Stomach smooth muscle (tissue), 2 donors: ENCODE results near the gene HDAC5.
"Not testable (repeated sequence)": the region's sequence is repeated elsewhere in the genome, so short reads cannot be mapped to it uniquely, and the experiment has no call there.

Experiments used
- H3K27ac ChIP-seq: one replicate; pipeline ENCODE4 v1.7.0; 2013; ENCODE audit warnings: mild to moderate bottlenecking, low read length, inconsistent platforms
- H3K27me3 ChIP-seq, 2 donors: one replicate each; pipeline ENCODE4 v1.7.0; 2013; ENCODE audit warnings: low read length in 2 of 2; ENCODE audit not compliant: insufficient read depth in 2 of 2, control insufficient read depth in 1 of 2
- H3K36me3 ChIP-seq, 2 donors: one replicate each; pipeline ENCODE4 v1.7.0; 2013; ENCODE audit warnings: low read length in 2 of 2; ENCODE audit not compliant: control insufficient read depth in 2 of 2, insufficient read depth in 2 of 2
- H3K4me1 ChIP-seq: one replicate; pipeline ENCODE4 v1.7.0; 2013; ENCODE audit warnings: low read length; ENCODE audit not compliant: control insufficient read depth, insufficient read depth
- H3K4me3 ChIP-seq, 2 donors: one replicate each; pipeline ENCODE4 v1.7.0; 2013; ENCODE audit warnings: low read length in 2 of 2
- H3K9ac ChIP-seq, 2 donors: one replicate each; pipeline ENCODE4 v1.7.0; 2013; ENCODE audit warnings: low read length in 2 of 2, mild to moderate bottlenecking in 1 of 2
- H3K9me3 ChIP-seq, 2 donors: one replicate each; pipeline ENCODE4 v1.7.0; 2013; ENCODE audit warnings: low read length in 2 of 2; ENCODE audit not compliant: control insufficient read depth in 2 of 2
- donor health status: healthy.
- donor health status: Pancreatic carcinoma.

The HDAC5 gene

GRCh38 chr17:44149066-44149465 lies 25.6 kb upstream of the HDAC5 start:
- H3K36me3 ChIP-seq, H3K27me3 ChIP-seq, H3K9ac ChIP-seq, H3K4me1 ChIP-seq, H3K9me3 ChIP-seq, H3K27ac ChIP-seq, H3K4me3 ChIP-seq: not testable (repeated sequence)

DNA sequence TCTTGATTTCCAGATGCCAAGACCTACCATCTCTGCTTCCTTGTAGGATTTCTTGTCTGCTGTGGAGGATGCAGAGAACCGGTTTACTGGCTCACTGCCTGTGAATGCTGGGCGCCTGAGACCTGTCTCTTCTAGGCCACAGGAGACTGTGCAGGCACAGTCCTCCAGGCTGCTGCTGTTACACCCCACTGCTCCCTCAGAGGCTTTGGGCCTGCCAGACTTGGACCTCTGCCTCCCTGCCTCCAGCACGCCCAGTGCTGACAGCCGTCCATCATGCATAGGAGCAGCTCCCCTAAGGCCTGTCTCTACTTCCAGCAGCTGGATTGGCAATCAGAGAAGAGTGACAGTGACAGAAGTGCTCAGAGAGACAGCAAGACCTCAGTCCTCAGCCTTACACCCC lies 24.4 kb upstream of the HDAC5 start:
- Histone ChIP-seq H3K27ac (no peak overlapping the region), H3K9ac (no peak overlapping the region)

DNA sequence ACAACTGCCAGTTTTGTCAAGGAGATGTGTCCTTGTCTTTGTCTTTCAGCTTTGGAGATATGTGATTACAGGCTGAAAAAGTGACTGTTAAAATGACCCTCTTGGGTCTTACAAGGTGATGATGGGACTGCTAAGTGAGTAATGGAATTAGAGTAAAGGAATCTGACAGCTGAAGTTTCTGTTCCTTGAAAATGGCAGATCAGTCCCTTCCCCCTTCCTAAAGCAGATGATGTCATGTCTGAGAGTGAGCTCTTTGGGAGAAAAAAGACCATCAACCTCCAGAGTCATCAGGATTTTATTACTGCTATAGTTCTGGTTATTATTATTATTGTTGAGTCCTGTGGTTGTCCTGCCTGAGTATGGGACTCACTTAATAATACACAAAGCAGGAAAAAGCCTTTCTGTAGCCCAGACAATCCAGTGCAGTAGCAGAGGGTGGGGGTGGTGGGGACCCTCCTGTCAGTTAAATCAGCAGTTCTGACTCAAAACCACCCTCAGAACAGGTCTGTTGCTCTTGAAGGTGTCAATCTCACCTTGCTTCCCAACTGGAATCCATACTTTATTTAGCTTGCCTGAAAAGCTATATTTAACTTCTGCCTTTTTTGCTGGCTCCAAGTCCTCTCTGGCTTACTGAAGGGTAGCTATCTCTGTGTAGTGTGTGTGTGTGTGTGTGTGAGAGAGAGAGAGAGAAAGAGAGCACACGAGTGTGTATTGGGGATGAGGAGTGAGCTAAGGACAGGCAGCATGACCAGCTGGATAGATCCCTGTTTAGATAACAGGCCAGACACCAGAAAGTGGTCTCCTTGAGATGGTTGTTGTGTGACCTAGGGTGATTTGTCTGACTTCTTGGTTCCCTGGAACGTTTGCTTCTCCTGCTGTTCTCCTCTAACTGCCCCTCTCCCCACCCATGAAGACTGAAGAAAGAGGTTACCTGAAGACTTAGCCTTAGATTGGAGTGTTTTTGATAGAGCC lies 23.2 kb upstream of the HDAC5 start:
- H3K4me1 ChIP-seq: peaks cover 9% of the 10 kb centered on the region
- no peaks in the 10 kb centered on the region for H3K36me3 ChIP-seq
- no peak overlapping the region for H3K9ac ChIP-seq
- no peak overlapping the region for H3K4me3 ChIP-seq
- no peaks in the 10 kb centered on the region for H3K9me3 ChIP-seq
- no peaks in the 10 kb centered on the region for H3K27me3 ChIP-seq
- H3K27ac ChIP-seq: no peak overlapping the region

More for the DNA sequence above, 24.4 kb upstream of the HDAC5 start:
- Histone ChIP-seq H3K4me1 (no peaks in the 10 kb centered on the region), H3K27me3 (no peaks in the 10 kb centered on the region), H3K4me3 (no peak overlapping the region), H3K9me3 (no peaks in the 10 kb centered on the region), H3K36me3 (no peaks in the 10 kb centered on the region)

DNA sequence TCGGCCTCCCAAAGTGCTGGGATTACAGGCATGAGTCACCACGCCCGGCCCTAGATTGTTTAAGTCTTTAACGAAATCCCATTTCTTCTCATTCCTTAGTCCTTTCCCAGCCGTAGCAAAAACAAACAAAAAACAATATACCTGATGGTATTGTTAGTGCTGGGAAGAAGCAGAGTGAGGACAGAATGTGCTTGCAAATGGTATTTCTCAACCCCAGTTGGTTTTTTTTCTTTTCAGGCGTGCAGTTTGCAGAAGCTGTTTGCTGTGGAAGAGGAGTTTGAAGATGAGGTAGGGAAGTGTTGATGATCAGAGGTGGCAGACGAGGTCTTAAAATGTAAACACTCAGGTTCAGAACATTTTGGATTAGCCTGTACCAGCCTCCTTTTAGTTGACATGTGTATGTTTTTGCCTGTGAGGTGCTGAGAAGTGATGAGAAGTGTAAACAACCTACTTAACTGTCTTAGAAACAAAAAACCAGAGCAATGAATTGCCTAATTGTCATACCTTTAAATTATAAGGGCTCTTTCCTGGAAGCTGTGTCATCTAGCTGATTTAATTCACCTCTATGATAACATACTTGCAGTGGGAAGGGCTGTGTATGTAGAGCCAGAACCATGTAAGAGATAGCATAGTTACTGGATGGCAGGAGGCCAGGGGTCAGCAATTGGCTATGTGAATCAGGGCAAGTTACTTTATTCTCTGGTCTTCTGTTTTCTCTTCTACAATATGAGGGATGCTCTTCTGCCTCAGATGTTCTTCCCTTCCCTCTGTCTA lies 21.7 kb upstream of the HDAC5 start:
- H3K27me3 ChIP-seq: no peaks in the 10 kb centered on the region
- no peak overlapping the region for H3K9ac ChIP-seq
- no peaks in the 10 kb centered on the region for H3K36me3 ChIP-seq
- no peaks in the 10 kb centered on the region for H3K9me3 ChIP-seq
- no peak overlapping the region for H3K4me3 ChIP-seq
- H3K27ac ChIP-seq: no peak overlapping the region
- H3K4me1 ChIP-seq: peaks cover 9% of the 10 kb centered on the region

DNA sequence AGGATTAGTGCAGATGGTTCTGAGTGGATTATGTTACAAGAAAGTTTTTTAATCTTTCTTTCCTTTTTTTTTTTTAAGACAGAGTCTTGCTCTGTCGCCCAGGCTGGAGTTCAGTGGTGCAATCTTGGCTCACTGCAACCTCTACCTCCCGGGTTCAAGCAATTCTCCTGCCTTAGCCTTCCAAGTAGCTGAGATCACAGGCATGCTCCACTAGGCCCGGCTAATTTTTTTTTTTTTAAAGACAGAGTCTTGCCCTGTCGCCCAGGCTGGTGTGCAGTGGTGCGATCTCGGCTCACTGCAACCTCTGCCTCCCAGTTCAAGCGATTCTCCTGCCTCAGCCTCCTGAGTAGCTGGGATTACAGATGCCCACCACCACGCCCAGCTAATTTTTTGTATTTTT lies 20.5 kb upstream of the HDAC5 start:
- not testable (repeated sequence) for H3K27me3 ChIP-seq, H3K27ac ChIP-seq, H3K9ac ChIP-seq, H3K9me3 ChIP-seq, H3K4me3 ChIP-seq, H3K4me1 ChIP-seq, H3K36me3 ChIP-seq

DNA sequence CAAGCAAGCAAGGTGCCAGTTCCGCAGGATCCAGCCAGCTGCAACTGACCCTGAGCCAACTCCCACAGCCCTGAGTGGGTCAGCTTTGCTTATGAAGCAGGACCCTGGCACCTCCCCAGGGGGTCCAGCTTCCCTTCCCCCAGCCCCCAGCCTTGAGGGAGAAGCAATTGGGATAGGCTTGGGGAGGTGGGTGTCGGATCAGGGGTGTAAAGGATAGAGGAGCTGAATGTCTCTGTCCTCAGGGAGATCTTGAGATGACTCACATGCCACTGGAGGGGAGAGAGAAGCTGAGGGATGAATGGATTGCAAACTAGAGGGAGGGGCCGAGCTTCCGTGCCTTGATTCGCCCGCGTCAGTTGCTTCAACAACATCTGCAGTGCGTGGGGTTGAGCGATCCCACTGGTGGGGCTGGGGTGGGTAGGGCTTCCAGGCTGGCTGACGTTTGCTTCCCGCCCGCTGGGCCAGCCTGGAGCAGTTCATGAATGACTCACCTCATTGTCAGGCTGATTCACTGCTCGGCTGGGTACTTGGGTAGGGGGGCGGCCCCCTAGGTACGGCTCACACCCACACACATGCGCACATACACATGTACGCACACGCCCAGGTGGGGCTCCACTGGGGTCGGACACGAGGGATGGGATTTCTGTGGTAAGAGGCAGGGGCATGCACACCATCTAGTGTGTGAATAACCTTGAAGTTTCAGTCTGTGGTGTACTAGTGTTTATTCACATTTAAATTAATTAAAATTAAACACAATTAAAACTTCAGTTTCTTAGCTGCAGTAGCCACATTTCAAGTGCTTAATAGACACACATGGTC lies 14.7 kb upstream of the HDAC5 start:
- Histone ChIP-seq H3K27me3 (peaks cover 0 to 11% of the 10 kb centered on the region in 2 donors), H3K4me1 (peaks cover 17% of the 10 kb centered on the region), H3K27ac (no peak overlapping the region), H3K4me3 (peak overlapping the region in 1 of 2 donors; percentile 29), H3K36me3 (no peaks in the 10 kb centered on the region), H3K9me3 (no peaks in the 10 kb centered on the region), H3K9ac (peak overlapping the region in 1 of 2 donors; percentile 42)

GRCh38 chr17:44134752-44135568 lies 11.5 kb upstream of the HDAC5 start:
- Histone ChIP-seq H3K27me3 (peaks cover 0 to 11% of the 10 kb centered on the region in 2 donors), H3K4me3 (no peak overlapping the region), H3K27ac (no peak overlapping the region), H3K4me1 (peaks cover 8% of the 10 kb centered on the region), H3K9ac (no peak overlapping the region), H3K9me3 (no peaks in the 10 kb centered on the region), H3K36me3 (no peaks in the 10 kb centered on the region)

GRCh38 chr17:44133918-44134476 lies 10.6 kb upstream of the HDAC5 start:
- Histone ChIP-seq H3K36me3 (no peaks in the 10 kb centered on the region), H3K27me3 (peaks cover 0 to 11% of the 10 kb centered on the region in 2 donors), H3K4me1 (peaks cover 8% of the 10 kb centered on the region), H3K27ac (no peak overlapping the region), H3K9ac (no peak overlapping the region), H3K4me3 (no peak overlapping the region), H3K9me3 (no peaks in the 10 kb centered on the region)

GRCh38 chr17:44132275-44132821 lies 8.9 kb upstream of the HDAC5 start:
- H3K27me3 ChIP-seq: peaks cover 0 to 2% of the 10 kb centered on the region in 2 donors
- no peak overlapping the region for H3K27ac ChIP-seq
- no peaks in the 10 kb centered on the region for H3K9me3 ChIP-seq
- no peaks in the 10 kb centered on the region for H3K36me3 ChIP-seq
- H3K9ac ChIP-seq: no peak overlapping the region
- H3K4me3 ChIP-seq: no peak overlapping the region
- H3K4me1 ChIP-seq: no peaks in the 10 kb centered on the region
